B cell (primary cell): Measurements from ENCODE around the gene BDH1. TPM values are rescaled to one million over a fixed set of nuclear protein-coding genes. Genes with fewer than 3 reads are reported as not detected.

Experiments
- ATAC-seq: fragments of 200-7000 bp; cut with Tn5 transposase; one replicate; pipeline ENCODE4 v1.10.0; 2021; ENCODE audit warnings: low read depth, mild to moderate bottlenecking, moderate number of reproducible peaks, moderate library complexity
- CTCF ChIA-PET: fragments of 350-600 bp; sonication (Branson Sonifier 250); formaldehyde crosslinking; loops from one replicate; lab custom pipeline; 2021; ENCODE audit warnings: antibody characterized with exemption, inconsistent platforms; lab: Charles Lee
- POLR2A ChIA-PET: fragments of 350-600 bp; sonication (Branson Sonifier 250); formaldehyde crosslinking; loops from one replicate; lab custom pipeline; 2021; ENCODE audit warnings: antibody characterized with exemption; lab: Charles Lee
- DNase-seq: peaks from one replicate; pipeline ENCODE4 v3.0.0; 2013
- H2AFZ ChIP-seq: 2 replicates; pipeline ENCODE4 v1.6.1; 2012; ENCODE audit warnings: mild to moderate bottlenecking, low read depth, low read length; ENCODE audit not compliant: insufficient read depth, poor library complexity, severe bottlenecking
- H3K27ac ChIP-seq, 2 donors: 1 replicate in 1 of 2; 2 replicates in 1 of 2; pipeline ENCODE4 v1.5.1; 2012 to 2013; ENCODE audit warnings: low read length in 2 of 2, mild to moderate bottlenecking in 2 of 2, moderate library complexity in 1 of 2
- H3K27me3 ChIP-seq, 4 experiments: fragments of 200-600 bp in 1 of 4; sonication (generic) in 1 of 4; replicated peaks in 1 of 4; 1 replicate in 2 of 4; 2 replicates in 2 of 4; pipeline versions ENCODE4 v1.6.1 to v1.7.0; 2013 to 2016; ENCODE audit warnings: low read length in 3 of 4, mild to moderate bottlenecking in 2 of 4, mixed read lengths in 1 of 4, moderate library complexity in 1 of 4; ENCODE audit not compliant: insufficient read depth in 4 of 4, control insufficient read depth in 3 of 4; ENCODE audit errors: control extremely low read depth in 1 of 4
- H3K36me3 ChIP-seq, 2 experiments: replicated peaks in 1 of 2; 1 replicate in 1 of 2; 2 replicates in 1 of 2; pipeline versions ENCODE4 v1.6.1 to v1.7.1; 2013; ENCODE audit warnings: low read length in 1 of 2; ENCODE audit not compliant: insufficient read depth in 2 of 2, control insufficient read depth in 1 of 2; ENCODE audit errors: control extremely low read depth in 1 of 2, extremely low read depth in 1 of 2
- H3K4me1 ChIP-seq, 2 donors: fragments of 200-600 bp in 1 of 2; sonication (generic) in 1 of 2; 1 replicate in 1 of 2; 2 replicates in 1 of 2; pipeline versions ENCODE4 v1.5.1 to v1.6.1; 2013 to 2017; ENCODE audit warnings: low read length in 2 of 2; ENCODE audit not compliant: control insufficient read depth in 2 of 2, insufficient read depth in 2 of 2
- H3K4me2 ChIP-seq: replicated peaks from 2 replicates; pipeline ENCODE3; 2012; ENCODE audit warnings: mild to moderate bottlenecking, low read depth, low read length; ENCODE audit not compliant: poor library complexity, severe bottlenecking
- H3K4me3 ChIP-seq, 5 experiments: fragments of 200-600 bp in 1 of 5; sonication (generic) in 1 of 5; 1 replicate in 3 of 5; 2 replicates in 2 of 5; pipeline versions ENCODE4 v1.5.1 to v1.7.0; 2011 to 2016; ENCODE audit warnings: low read length in 4 of 5, mild to moderate bottlenecking in 4 of 5, low read depth in 2 of 5, control low read depth in 1 of 5, moderate library complexity in 1 of 5; ENCODE audit not compliant: insufficient read depth in 1 of 5; ENCODE audit errors: control extremely low read depth in 1 of 5, extremely low read depth in 1 of 5
- H3K79me2 ChIP-seq: fragments of 200-600 bp; sonication (generic); one replicate; pipeline ENCODE4 v1.6.0; 2016; ENCODE audit warnings: low read length; ENCODE audit not compliant: control insufficient read depth, insufficient read depth
- H3K9ac ChIP-seq: fragments of 200-600 bp; sonication (generic); 2 replicates; pipeline ENCODE4 v1.6.1; 2017; ENCODE audit warnings: mild to moderate bottlenecking, low read length, moderate library complexity
- H3K9me3 ChIP-seq, 3 donors: one replicate each; pipeline versions ENCODE4 v1.6.1 to v1.7.1; 2013; ENCODE audit warnings: low read length in 2 of 3; ENCODE audit not compliant: control insufficient read depth in 2 of 3, insufficient read depth in 1 of 3; ENCODE audit errors: control extremely low read depth in 1 of 3
- H4K20me1 ChIP-seq: 2 replicates; pipeline ENCODE4 v1.6.0; 2012; ENCODE audit warnings: mild to moderate bottlenecking, low read length; ENCODE audit not compliant: insufficient read depth, control insufficient read depth, poor library complexity, severe bottlenecking
- H3K27ac Mint-ChIP-seq: one replicate; pipeline ENCODE4 v1.8.0; 2021; ENCODE audit warnings: mixed read lengths
- H3K27me3 Mint-ChIP-seq: one replicate; pipeline ENCODE4 v1.8.0; 2021; ENCODE audit warnings: mixed read lengths
- H3K4me1 Mint-ChIP-seq: one replicate; pipeline ENCODE4 v1.8.0; 2021; ENCODE audit warnings: mixed read lengths
- H3K4me3 Mint-ChIP-seq: one replicate; pipeline ENCODE4 v1.8.0; 2021; ENCODE audit warnings: mixed read lengths
- H3K9me3 Mint-ChIP-seq: one replicate; pipeline ENCODE4 v1.8.0; 2022; ENCODE audit warnings: mixed read lengths; ENCODE audit not compliant: insufficient read depth
- CTCF ChIP-seq: fragments of 200-600 bp; IDR thresholded peaks from one replicate; pipeline ENCODE4 v1.8.0; 2022; ENCODE audit warnings: antibody characterized with exemption, mild to moderate bottlenecking
- EZH2 ChIP-seq: IDR thresholded peaks from 2 replicates; pipeline ENCODE4 v1.6.1; 2012; ENCODE audit warnings: borderline replicate concordance, low read depth, mild to moderate bottlenecking, moderate library complexity, low read length; ENCODE audit not compliant: insufficient read depth, poor library complexity, severe bottlenecking
- WGBS: methylation state at CpG from one replicate; pipeline ENCODE4 v1.1.5; 2013; ENCODE audit warnings: missing lambda C conversion rate; ENCODE audit not compliant: insufficient coverage; 5-methylcytosine and 5-hydroxymethylcytosine counted together
- intact Hi-C: fragments of 100-400 bp; cut with micrococcal nuclease; formaldehyde crosslinking; loops from one replicate; pipeline ENCODE4 v1.10.0; 2022
- polyA plus RNA-seq: library from polyadenylated mRNA; depleted of rRNA; stranded (reverse); fragments of >200 nt; gene quantifications from 2 replicates; pipeline ENCODE4 v1.2.3, GENCODE V29; 2012
- total RNA-seq, 2 donors: library from RNA; stranded (reverse); fragments of 120-200 nt in 1 of 2; gene quantifications; 1 replicate in 1 of 2; 2 replicates in 1 of 2; pipeline versions ENCODE4 v1.2.3 to v1.2.4, GENCODE V29; 2013 to 2022

Gene BDH1
- total and polyA plus RNA-seq, 2 donors (not counting 1 experiment from before 2014, with no cell fraction given) = 21.1 to 59.3 TPM

- no peak overlapping the region for H3K9ac ChIP-seq
- H3K9me3 ChIP-seq = peaks cover 0 to 4% (median 0%) of the 10 kb centered on the region in 3 donors
- H3K36me3 ChIP-seq = peaks cover 0 to 13% of the 10 kb centered on the region in 2 experiments
- Mint-ChIP-seq H3K4me3 (no peak overlapping the region), H3K9me3 (no peaks in the 10 kb centered on the region), H3K4me1 (peaks cover 4% of the 10 kb centered on the region), H3K27me3 (no peaks in the 10 kb centered on the region), H3K27ac (no peak overlapping the region)
- H3K4me1 ChIP-seq = peaks cover 4 to 8% of the 10 kb centered on the region in 2 donors
- peak overlapping the region; percentile 83 for H2AFZ ChIP-seq
- peaks cover 0 to 6% (median 3%) of the 10 kb centered on the region in 4 experiments for H3K27me3 ChIP-seq
- intact Hi-C loops = loop anchor here (1.0 to 2.0 kb wide), 3 partner anchors 44 to 286 kb away; partner anchors contain the start of gene BDH1
- no peak overlapping the region for H3K4me2 ChIP-seq
- 90% methylated on average over 4 of the region's 6 CpGs for WGBS
- H4K20me1 ChIP-seq = no peaks in the 10 kb centered on the region
- no peak for TF ChIP-seq EZH2
- no peak for TF ChIP-seq CTCF
- H3K79me2 ChIP-seq = no peaks in the 10 kb centered on the region
- H3K27ac ChIP-seq = no peak overlapping the region
- DNase-seq = no peak
- ATAC-seq = peak; percentile 8
- POLR2A ChIA-PET = no interaction called here
- no peak overlapping the region for H3K4me3 ChIP-seq
- CTCF ChIA-PET = interaction anchor here (0.6 to 6.5 kb wide), 8 partner anchors 9 to 342 kb away, joined by 3 to 49 read pairs (median 10); no protein-coding TSS in a partner anchor
Measured at GRCh38 chr3:197510642-197511018, 45.1 kb downstream of the BDH1 start.

- POLR2A ChIA-PET = no interaction called here
Measured at GRCh38 chr3:197508924-197509775, 46.6 kb downstream of the BDH1 start.

More at GRCh38 chr3:197508924-197509775, 46.6 kb downstream of the BDH1 start:
- ATAC-seq = no peak
- H3K79me2 ChIP-seq = no peaks in the 10 kb centered on the region
- 92% methylated on average over 26 of the region's 27 CpGs for WGBS
- Mint-ChIP-seq H3K4me3 (peak overlapping the region; percentile 78), H3K27ac (no peak overlapping the region), H3K4me1 (peaks cover 4% of the 10 kb centered on the region), H3K27me3 (no peaks in the 10 kb centered on the region), H3K9me3 (no peaks in the 10 kb centered on the region)
- CTCF ChIA-PET = interaction anchor here (1.1 to 2.1 kb wide), 6 partner anchors 9 to 287 kb away, joined by 3 to 29 read pairs (median 10); no protein-coding TSS in a partner anchor
- peaks cover 0 to 7% (median 0%) of the 10 kb centered on the region in 3 donors for H3K9me3 ChIP-seq
- H3K4me2 ChIP-seq = peak overlapping the region; percentile 84
- intact Hi-C loops = no loop called here
- H3K9ac ChIP-seq = no peak overlapping the region
- TF ChIP-seq CTCF (no peak), EZH2 (no peak)
- H3K36me3 ChIP-seq = peaks cover 0 to 10% of the 10 kb centered on the region in 2 experiments
- no peak for DNase-seq
- H3K4me3 ChIP-seq = no peak overlapping the region
- no peak overlapping the region for H3K27ac ChIP-seq
- H3K4me1 ChIP-seq = peaks cover 4 to 8% of the 10 kb centered on the region in 2 donors
- H4K20me1 ChIP-seq = no peaks in the 10 kb centered on the region
- peak overlapping the region; percentile 83 for H2AFZ ChIP-seq
- H3K27me3 ChIP-seq = peaks cover 0 to 6% (median 3%) of the 10 kb centered on the region in 4 experiments
